Measurements from ENCODE around the gene ITFG2.

GRCh38 chr12:2826721-2827515, 14.4 kb downstream of the ITFG2 start:
- TF ChIP-seq CTCF (optimal IDR thresholded peaks at IDR 0.05 in 1 of 3, IDR thresholded peaks at IDR 0.05 in 1 of 3, conservative IDR thresholded peaks at IDR 0.05 in 1 of 3; ENCODE audit: extremely low read depth in 1 of 3, insufficient read depth in 2 of 3, low read length in 3 of 3): no peak
- TF ChIP-seq EZH2 (IDR thresholded peaks at IDR 0.05; ENCODE audit: low read length): no peak
